ENCODE data around the gene EME2. TPM values are rescaled to one million over a fixed set of nuclear protein-coding genes. Genes with fewer than 3 reads are reported as not detected.

EME2 gene
- total RNA-seq, 1 experiment from 2014 or later, result 3.5 TPM

DNA sequence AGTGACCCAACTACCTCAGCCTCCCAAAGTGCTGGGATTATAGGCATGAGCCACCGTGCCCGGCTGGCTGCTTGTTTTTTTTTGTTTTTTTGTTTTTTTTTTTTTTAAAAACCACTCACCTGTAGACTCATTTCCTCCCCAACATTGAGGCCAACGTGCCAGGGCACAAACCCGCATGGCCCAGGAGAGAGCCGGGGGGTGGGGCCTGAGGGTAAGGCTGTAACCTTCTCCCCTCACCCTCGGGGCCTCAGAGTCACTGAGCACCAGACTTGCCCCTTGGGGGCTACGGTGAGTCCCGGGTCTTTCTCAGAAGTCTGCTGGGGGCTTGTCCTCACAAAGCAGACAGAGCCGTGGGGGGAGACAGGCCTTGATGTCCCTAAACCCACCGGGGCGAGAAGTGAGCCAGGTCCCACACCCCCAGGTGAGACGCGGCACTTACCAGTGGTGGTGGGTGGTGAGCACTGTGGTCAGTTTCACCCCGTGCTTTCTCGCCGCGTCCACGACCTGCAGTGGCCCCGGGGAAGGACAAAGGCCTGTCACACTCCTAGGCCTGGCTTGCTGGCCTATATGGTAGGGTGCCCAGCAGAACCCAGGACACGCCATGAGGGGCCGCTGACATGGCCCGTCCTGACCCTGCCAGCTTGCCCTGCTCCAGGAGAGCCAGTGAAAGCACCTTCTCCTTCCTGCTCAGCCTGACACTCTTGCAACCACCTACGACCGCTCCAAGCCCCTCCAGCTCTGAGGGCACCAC is 49.4 kb downstream of the EME2 start:
- DNase-seq (ENCODE audit: low read depth), result peak; percentile 29
- in situ Hi-C loops (cut with HindIII; ENCODE audit: low pct_unique_long_range_greater_than_20kb, low sequenced_read_pairs), result no loop called here

DNA sequence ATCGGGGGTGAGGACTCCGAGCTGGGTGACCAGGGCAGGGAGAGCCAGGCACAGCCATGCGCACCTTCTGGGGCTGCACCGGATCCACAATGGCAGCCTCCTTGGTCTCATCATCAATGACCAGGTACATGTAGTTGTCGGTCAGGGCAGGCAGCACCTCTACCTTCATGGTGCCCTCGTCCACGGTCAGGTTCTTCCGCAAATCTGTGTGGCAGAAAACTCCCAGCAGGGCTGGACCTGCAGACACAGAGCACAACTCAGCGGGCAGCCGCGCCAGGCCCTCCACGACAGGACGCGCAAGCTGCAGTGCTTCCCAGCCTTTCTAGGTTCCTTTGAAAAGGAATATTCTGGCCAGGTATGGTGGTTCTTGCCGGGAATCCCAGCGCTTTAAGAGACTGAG is 50.2 kb downstream of the EME2 start:
- in situ Hi-C loops (cut with HindIII; ENCODE audit: low pct_unique_long_range_greater_than_20kb, low sequenced_read_pairs), result no loop called here

GRCh38 chr16:1823821-1824220 is 51.2 kb downstream of the EME2 start:
- in situ Hi-C loops (cut with HindIII; ENCODE audit: low pct_unique_long_range_greater_than_20kb, low sequenced_read_pairs), result no loop called here
- DNase-seq (ENCODE audit: low read depth), result peak; percentile 45

More for the DNA sequence above, 50.2 kb downstream of the EME2 start:
- no peak for DNase-seq (ENCODE audit: low read depth)

DNA sequence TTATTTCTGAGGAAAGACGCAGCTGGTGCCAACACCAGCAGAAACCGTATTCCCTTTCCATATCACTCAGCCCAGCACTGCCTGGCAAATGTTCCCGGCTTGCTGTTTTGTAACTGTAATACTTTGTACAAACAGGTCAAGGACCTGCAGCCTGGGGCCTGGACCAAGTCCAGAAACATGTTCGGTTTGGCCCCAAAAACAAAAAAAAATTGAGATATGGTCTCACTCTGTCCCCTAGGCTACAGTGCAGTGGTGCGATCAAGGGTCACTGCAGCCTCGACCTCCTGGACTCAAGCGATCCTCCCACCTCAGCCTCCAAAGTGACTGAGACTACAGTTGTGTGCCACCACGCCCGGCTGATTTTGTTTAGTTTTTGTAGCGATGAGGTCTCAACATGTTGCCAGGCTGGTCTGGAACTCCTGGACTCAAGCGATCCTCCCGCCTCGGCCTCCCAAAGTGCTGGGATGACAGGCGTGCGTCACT is 52.8 kb downstream of the EME2 start:
- in situ Hi-C loops (cut with HindIII; ENCODE audit: low pct_unique_long_range_greater_than_20kb, low sequenced_read_pairs), result no loop called here
- DNase-seq (ENCODE audit: low read depth), result no peak

Other genes starting within 250 kb of the EME2 start
- not detected in 2 replicates for gene TMEM204, start 239.1 kb upstream of the EME2 start, total RNA-seq (2014; rRNA removed; shearing (Covaris generic); ENCODE audit: low replicate concordance)
- 34.1 and 57.5 TPM in 2 replicates for gene IFT140, start 160.7 kb upstream of the EME2 start, total RNA-seq (2014; rRNA removed; shearing (Covaris generic); ENCODE audit: low replicate concordance)
- 4.1 TPM in 2 replicates for gene CRAMP1, start 160.4 kb upstream of the EME2 start, total RNA-seq (2014; rRNA removed; shearing (Covaris generic); ENCODE audit: low replicate concordance)
- gene JPT2, start 94.5 kb upstream of the EME2 start, total RNA-seq (2014; rRNA removed; shearing (Covaris generic); ENCODE audit: low replicate concordance), result 257 and 290 TPM in 2 replicates
- gene MAPK8IP3, start 66.6 kb upstream of the EME2 start, total RNA-seq (2014; rRNA removed; shearing (Covaris generic); ENCODE audit: low replicate concordance), result 13.8 and 24.5 TPM in 2 replicates
- gene NME3, start 1.3 kb upstream of the EME2 start, total RNA-seq (2014; rRNA removed; shearing (Covaris generic); ENCODE audit: low replicate concordance), result 218 and 272 TPM in 2 replicates
- gene MRPS34, start 324 bp downstream of the EME2 start, total RNA-seq (2014; rRNA removed; shearing (Covaris generic); ENCODE audit: low replicate concordance), result 434 and 458 TPM in 2 replicates
- 87.3 and 107 TPM in 2 replicates for gene SPSB3, start 9.8 kb downstream of the EME2 start, total RNA-seq (2014; rRNA removed; shearing (Covaris generic); ENCODE audit: low replicate concordance)
- 233 and 346 TPM in 2 replicates for gene NUBP2, start 10.2 kb downstream of the EME2 start, total RNA-seq (2014; rRNA removed; shearing (Covaris generic); ENCODE audit: low replicate concordance)
- gene IGFALS, start 20.9 kb downstream of the EME2 start, total RNA-seq (2014; rRNA removed; shearing (Covaris generic); ENCODE audit: low replicate concordance), result not detected in 2 replicates
- 205 and 219 TPM in 2 replicates for gene HAGH, start 54.0 kb downstream of the EME2 start, total RNA-seq (2014; rRNA removed; shearing (Covaris generic); ENCODE audit: low replicate concordance)
- 120 and 169 TPM in 2 replicates for gene FAHD1, start 54.4 kb downstream of the EME2 start, total RNA-seq (2014; rRNA removed; shearing (Covaris generic); ENCODE audit: low replicate concordance)
- gene MEIOB, start 99.4 kb downstream of the EME2 start, total RNA-seq (2014; rRNA removed; shearing (Covaris generic); ENCODE audit: low replicate concordance), result 41.4 and 49.6 TPM in 2 replicates
- gene HS3ST6, start 145.6 kb downstream of the EME2 start, total RNA-seq (2014; rRNA removed; shearing (Covaris generic); ENCODE audit: low replicate concordance), result not detected in 2 replicates
- gene MSRB1, start 170.4 kb downstream of the EME2 start, total RNA-seq (2014; rRNA removed; shearing (Covaris generic); ENCODE audit: low replicate concordance), result 275 and 288 TPM in 2 replicates
- gene RPL3L, start 181.9 kb downstream of the EME2 start, total RNA-seq (2014; rRNA removed; shearing (Covaris generic); ENCODE audit: low replicate concordance), result not detected in 2 replicates
- 527 and 683 TPM in 2 replicates for gene NDUFB10, start 186.7 kb downstream of the EME2 start, total RNA-seq (2014; rRNA removed; shearing (Covaris generic); ENCODE audit: low replicate concordance)
- 7,960 and 10,766 TPM in 2 replicates for gene RPS2, start 192.0 kb downstream of the EME2 start, total RNA-seq (2014; rRNA removed; shearing (Covaris generic); ENCODE audit: low replicate concordance)
- not detected in 2 replicates for gene RNF151, start 194.0 kb downstream of the EME2 start, total RNA-seq (2014; rRNA removed; shearing (Covaris generic); ENCODE audit: low replicate concordance)
- gene TBL3, start 199.2 kb downstream of the EME2 start, total RNA-seq (2014; rRNA removed; shearing (Covaris generic); ENCODE audit: low replicate concordance), result 128 and 160 TPM in 2 replicates
- 0.24 TPM in 1 of 2 replicates, not detected in the other for gene NOXO1, start 208.7 kb downstream of the EME2 start, total RNA-seq (2014; rRNA removed; shearing (Covaris generic); ENCODE audit: low replicate concordance)
- 55.9 and 56.8 TPM in 2 replicates for gene GFER, start 211.4 kb downstream of the EME2 start, total RNA-seq (2014; rRNA removed; shearing (Covaris generic); ENCODE audit: low replicate concordance)
- 37.8 and 44.9 TPM in 2 replicates for gene SYNGR3, start 217.2 kb downstream of the EME2 start, total RNA-seq (2014; rRNA removed; shearing (Covaris generic); ENCODE audit: low replicate concordance)
- 45.0 and 89.3 TPM in 2 replicates for gene ZNF598, start 237.0 kb downstream of the EME2 start, total RNA-seq (2014; rRNA removed; shearing (Covaris generic); ENCODE audit: low replicate concordance)
- not detected in 2 replicates for gene NPW, start 247.0 kb downstream of the EME2 start, total RNA-seq (2014; rRNA removed; shearing (Covaris generic); ENCODE audit: low replicate concordance)